H9 (cell line): ENCODE measurements around the gene OAF. TPM values are rescaled to one million over a fixed set of nuclear protein-coding genes. Genes with fewer than 3 reads are reported as not detected.

Experiments
- DNase-seq: peaks from one replicate; pipeline ENCODE4 v3.0.0-alpha.2; 2017
- H2AFZ ChIP-seq: one replicate; pipeline ENCODE4 v1.6.1; 2013; ENCODE audit warnings: mild to moderate bottlenecking, low read length, control low read depth, moderate library complexity
- H2AK5ac ChIP-seq: 2 replicates; pipeline ENCODE4 v1.6.1; 2013; ENCODE audit warnings: low read length, control low read depth, mixed read lengths; ENCODE audit not compliant: insufficient read length
- H2BK120ac ChIP-seq: one replicate; pipeline ENCODE4 v1.6.1; 2013; ENCODE audit warnings: low read depth, mild to moderate bottlenecking, low read length, control low read depth, inconsistent platforms; ENCODE audit not compliant: poor library complexity, severe bottlenecking
- H2BK12ac ChIP-seq: 2 replicates; pipeline ENCODE4 v1.6.1; 2013; ENCODE audit warnings: low read length, control low read depth, mixed read lengths, low read depth; ENCODE audit not compliant: insufficient read length
- H2BK15ac ChIP-seq: 2 replicates; pipeline ENCODE4 v1.6.1; 2013; ENCODE audit warnings: low read depth, low read length, control low read depth
- H2BK20ac ChIP-seq: one replicate; pipeline ENCODE4 v1.6.1; 2013; ENCODE audit warnings: low read depth, mild to moderate bottlenecking, low read length, control low read depth, inconsistent platforms; ENCODE audit not compliant: poor library complexity, severe bottlenecking
- H2BK5ac ChIP-seq: 2 replicates; pipeline ENCODE4 v1.6.1; 2013; ENCODE audit warnings: low read length, control low read depth, mixed read lengths; ENCODE audit not compliant: insufficient read length
- H3K14ac ChIP-seq: 2 replicates; pipeline ENCODE4 v1.6.1; 2013; ENCODE audit warnings: low read length, control low read depth; ENCODE audit not compliant: insufficient read depth
- H3K18ac ChIP-seq: 2 replicates; pipeline ENCODE4 v1.6.1; 2013; ENCODE audit warnings: low read depth, mild to moderate bottlenecking, mixed read lengths, low read length, control low read depth; ENCODE audit not compliant: insufficient read length
- H3K23ac ChIP-seq: 2 replicates; pipeline ENCODE4 v1.6.1; 2013; ENCODE audit warnings: low read length, control low read depth, mixed read lengths, low read depth; ENCODE audit not compliant: insufficient read length
- H3K23me2 ChIP-seq: 2 replicates; pipeline ENCODE4 v1.6.1; 2013; ENCODE audit warnings: low read depth, mild to moderate bottlenecking, mixed read lengths, low read length, control low read depth; ENCODE audit not compliant: insufficient read length, poor library complexity, severe bottlenecking
- H3K27ac ChIP-seq: 2 replicates; pipeline ENCODE4 v1.5.1; 2013; ENCODE audit warnings: low read length, control low read depth, mixed read lengths, low read depth; ENCODE audit not compliant: insufficient read length
- H3K27me3 ChIP-seq: 2 replicates; pipeline ENCODE4 v1.6.1; 2013; ENCODE audit warnings: low read length, control low read depth, inconsistent platforms; ENCODE audit not compliant: insufficient read depth
- H3K4ac ChIP-seq: 2 replicates; pipeline ENCODE4 v1.6.1; 2013; ENCODE audit warnings: low read depth, mild to moderate bottlenecking, control low read depth, inconsistent platforms, low read length, moderate library complexity
- H3K4me1 ChIP-seq: 2 replicates; pipeline ENCODE4 v1.6.1; 2013; ENCODE audit warnings: low read length, control low read depth, inconsistent platforms; ENCODE audit not compliant: insufficient read depth
- H3K4me2 ChIP-seq: 2 replicates; pipeline ENCODE4 v1.6.1; 2013; ENCODE audit warnings: low read length, control low read depth, mixed read lengths; ENCODE audit not compliant: insufficient read length, insufficient read depth
- H3K56ac ChIP-seq: 2 replicates; pipeline ENCODE4 v1.6.1; 2013; ENCODE audit warnings: low read depth, mild to moderate bottlenecking, mixed read lengths, low read length, control low read depth; ENCODE audit not compliant: insufficient read length
- H3K79me1 ChIP-seq: 2 replicates; pipeline ENCODE4 v1.6.1; 2013; ENCODE audit warnings: low read depth, mild to moderate bottlenecking, moderate library complexity, low read length, control low read depth, inconsistent platforms; ENCODE audit not compliant: insufficient read depth, poor library complexity, severe bottlenecking
- H3K79me2 ChIP-seq: 2 replicates; pipeline ENCODE4 v1.6.1; 2013; ENCODE audit warnings: low read length, control low read depth, inconsistent platforms; ENCODE audit not compliant: insufficient read depth
- H3K9ac ChIP-seq: 2 replicates; pipeline ENCODE4 v1.6.1; 2013; ENCODE audit warnings: low read length, control low read depth, mixed read lengths; ENCODE audit not compliant: insufficient read length; ENCODE audit errors: extremely low read depth
- H3K9me3 ChIP-seq: one replicate; pipeline ENCODE4 v1.6.1; 2013; ENCODE audit warnings: low read depth, low read length, inconsistent platforms; ENCODE audit not compliant: control insufficient read depth
- H3T11ph ChIP-seq: one replicate; pipeline ENCODE4 v1.6.1; 2013; ENCODE audit warnings: mild to moderate bottlenecking, low read length, control low read depth, inconsistent platforms
- H4K20me1 ChIP-seq: one replicate; pipeline ENCODE4 v1.6.1; 2013; ENCODE audit not compliant: control insufficient read depth, insufficient read length, insufficient read depth
- H4K5ac ChIP-seq: 2 replicates; pipeline ENCODE4 v1.6.1; 2013; ENCODE audit warnings: low read depth, mild to moderate bottlenecking, mixed read lengths, low read length, control low read depth; ENCODE audit not compliant: insufficient read length
- H4K8ac ChIP-seq: replicated peaks from 2 replicates; pipeline ENCODE4 v1.6.1; 2013; ENCODE audit warnings: low read length, control low read depth, mixed read lengths, low read depth; ENCODE audit not compliant: insufficient read length
- H4K91ac ChIP-seq: 2 replicates; pipeline ENCODE4 v1.6.1; 2013; ENCODE audit warnings: low read depth, mild to moderate bottlenecking, moderate library complexity, mixed read lengths, low read length, control low read depth; ENCODE audit not compliant: insufficient read length
- H3K27ac Mint-ChIP-seq, 3 experiments: 2 replicates in 2 of 3; 3 replicates in 1 of 3; pipeline ENCODE4 v1.8.0; 2020 to 2021; ENCODE audit warnings: mixed read lengths in 3 of 3, mild to moderate bottlenecking in 1 of 3, moderate library complexity in 1 of 3
- H3K27me3 Mint-ChIP-seq: 2 replicates; pipeline ENCODE4 v1.8.0; 2021; ENCODE audit warnings: low read depth, mild to moderate bottlenecking, moderate library complexity, mixed read lengths
- H3K36me3 Mint-ChIP-seq, 3 experiments: 2 replicates in 2 of 3; 3 replicates in 1 of 3; pipeline ENCODE4 v1.8.0; 2020 to 2021; ENCODE audit warnings: low read depth in 3 of 3, mixed read lengths in 3 of 3; ENCODE audit not compliant: insufficient read depth in 1 of 3
- H3K4me1 Mint-ChIP-seq, 2 experiments: 2 replicates each; pipeline ENCODE4 v1.8.0; 2020; ENCODE audit warnings: mixed read lengths in 2 of 2
- H3K4me3 Mint-ChIP-seq, 2 experiments: 2 replicates in 1 of 2; 3 replicates in 1 of 2; pipeline ENCODE4 v1.8.0; 2020 to 2021; ENCODE audit warnings: mild to moderate bottlenecking in 2 of 2, mixed read lengths in 2 of 2, moderate library complexity in 1 of 2
- H3K9me3 Mint-ChIP-seq, 2 experiments: 2 replicates in 1 of 2; 3 replicates in 1 of 2; pipeline ENCODE4 v1.8.0; 2020; ENCODE audit warnings: mild to moderate bottlenecking in 2 of 2, mixed read lengths in 2 of 2, moderate library complexity in 1 of 2
- CTCF ChIP-seq: fragments of 200-600 bp; sonication (generic); conservative IDR thresholded peaks from 3 replicates; pipeline ENCODE4 v1.8.0; 2021; ENCODE audit warnings: antibody characterized with exemption, mild to moderate bottlenecking
- WGBS: extraction: QIAGEN DNeasy Blood & Tissue Kit; methylation state at CpG from one replicate; pipeline ENCODE4 v1.1.7; 2013; ENCODE audit warnings: missing lambda C conversion rate, low lambda C conversion rate, mixed read lengths; ENCODE audit not compliant: insufficient read length; ENCODE audit errors: extremely low coverage; 5-methylcytosine and 5-hydroxymethylcytosine counted together
- total RNA-seq: library from RNA; stranded (reverse); gene quantifications from 2 replicates; pipeline ENCODE4 v1.2.1, GENCODE V29; 2021

Gene OAF
- total RNA-seq, 1 experiment from 2014 or later, result 1.1 TPM

DNA sequence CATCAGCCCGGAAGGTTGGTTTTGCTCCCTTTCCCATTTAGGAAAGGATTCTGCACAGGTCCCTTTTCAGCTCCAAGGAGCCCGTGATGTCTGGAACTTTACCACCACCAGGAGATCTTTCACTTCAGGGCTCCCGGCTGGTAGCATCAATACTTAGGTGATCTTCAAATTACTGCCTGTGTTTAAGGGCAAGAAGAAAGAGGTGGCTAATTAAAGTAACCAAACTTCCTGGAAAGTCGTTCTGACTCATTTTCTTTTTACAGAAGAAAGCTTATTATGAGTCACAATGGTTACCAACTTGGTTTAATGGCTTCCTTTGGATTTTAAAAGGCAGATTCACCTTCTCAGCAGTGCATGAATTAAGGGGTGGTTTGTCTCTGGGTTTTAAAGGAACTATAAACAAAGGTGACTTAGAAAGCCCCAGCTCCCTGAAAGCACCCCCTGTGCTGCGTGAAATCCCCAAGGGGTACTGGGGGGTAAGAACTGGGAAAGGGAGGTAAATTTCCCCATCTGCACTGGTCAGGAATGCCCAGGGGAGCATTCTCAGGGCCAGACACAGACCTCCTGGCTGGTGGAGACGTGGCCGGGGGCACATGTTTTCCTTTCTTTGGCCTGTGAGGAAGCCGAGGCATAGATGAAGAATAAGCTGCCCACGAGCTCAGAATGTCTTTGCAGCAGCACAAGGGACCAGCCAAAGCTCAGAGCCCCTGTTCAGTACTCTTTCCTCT, 37.9 kb downstream of the OAF start:
- Histone ChIP-seq H3K9ac (no peak overlapping the region), H3K27me3 (no peaks in the 10 kb centered on the region)

More for the DNA sequence above, 37.9 kb downstream of the OAF start:
- Histone ChIP-seq H3K14ac (no peak overlapping the region), H3K79me2 (no peaks in the 10 kb centered on the region), H4K20me1 (no peaks in the 10 kb centered on the region), H2BK5ac (no peak overlapping the region), H3T11ph (no peak overlapping the region), H2BK20ac (no peak overlapping the region), H3K18ac (no peak overlapping the region), H2AK5ac (no peak overlapping the region), H4K8ac (no peak overlapping the region), H2BK15ac (no peak overlapping the region), H2BK120ac (no peak overlapping the region), H3K9me3 (no peaks in the 10 kb centered on the region), H3K27ac (no peak overlapping the region), H3K4me2 (no peak overlapping the region), H3K79me1 (no peaks in the 10 kb centered on the region), H3K56ac (no peak overlapping the region), H3K23me2 (no peaks in the 10 kb centered on the region), H4K91ac (no peak overlapping the region), H3K4ac (no peak overlapping the region), H2BK12ac (no peak overlapping the region), H3K4me1 (peaks cover 6% of the 10 kb centered on the region; the same call in 1 of the 2 replicates), H2AFZ (no peak overlapping the region), H4K5ac (no peak overlapping the region), H3K23ac (no peak overlapping the region)
- H3K36me3 Mint-ChIP-seq, result no peaks in the 10 kb centered on the region
- H3K4me1 Mint-ChIP-seq, result peaks cover 58 to 59% of the 10 kb centered on the region in 2 experiments
- no CpG with 5 or more reads among the region's 9 CpGs for WGBS
- peak overlapping the region in 1 of 3 experiments; percentile 75; a peak in 2 of 7 replicates for H3K27ac Mint-ChIP-seq
- H3K9me3 Mint-ChIP-seq, result no peaks in the 10 kb centered on the region
- no peak for DNase-seq
- H3K4me3 Mint-ChIP-seq, result no peak overlapping the region; a peak in 1 of 5 replicates
- no peak for TF ChIP-seq CTCF
- H3K27me3 Mint-ChIP-seq, result peaks cover 71% of the 10 kb centered on the region
